ENCODE measurements around the gene SCYL2.

- TF ChIP-seq CTCF (IDR thresholded peaks at IDR 0.05) (no peak), POLR2A (IDR thresholded peaks at IDR 0.05) (no peak)
Measured at GRCh38 chr12:100279159-100279558, 12.2 kb downstream of the SCYL2 start.

All from body of pancreas (tissue), 4 donors.